ENCODE measurements around the gene SHROOM4. TPM values are rescaled to one million over a fixed set of nuclear protein-coding genes. Genes with fewer than 3 reads are reported as not detected.

Gene SHROOM4
- total RNA-seq, 1 experiment from 2014 or later = 2.1 TPM

- WGBS (ENCODE audit: extremely low coverage, insufficient read length, low lambda C conversion rate) = no CpG with 5 or more reads among the region's 1 CpG
- Histone ChIP-seq H3K79me2 (ENCODE audit: insufficient read depth, low read length) (no peaks in the 10 kb centered on the region), H2AK5ac (ENCODE audit: insufficient read length, low read length) (no peak overlapping the region), H4K20me1 (ENCODE audit: control insufficient read depth, insufficient read depth, insufficient read length) (no peaks in the 10 kb centered on the region), H2BK5ac (ENCODE audit: insufficient read length, low read length) (no peak overlapping the region), H3K79me1 (ENCODE audit: insufficient read depth, low read depth, low read length, poor library complexity, severe bottlenecking) (no peaks in the 10 kb centered on the region), H2BK12ac (ENCODE audit: insufficient read length, low read depth, low read length) (no peak overlapping the region), H2BK15ac (ENCODE audit: low read depth, low read length) (no peak overlapping the region), H3K4me2 (ENCODE audit: insufficient read depth, insufficient read length, low read length) (no peak overlapping the region), H3K56ac (ENCODE audit: insufficient read length, low read depth, low read length) (no peak overlapping the region), H3K23ac (ENCODE audit: insufficient read length, low read depth, low read length) (no peak overlapping the region), H3K9me3 (ENCODE audit: control insufficient read depth, low read depth, low read length) (no peaks in the 10 kb centered on the region), H4K91ac (ENCODE audit: insufficient read length, low read depth, low read length) (no peak overlapping the region), H3K27ac (ENCODE audit: insufficient read length, low read depth, low read length) (no peak overlapping the region), H3K27me3 (ENCODE audit: insufficient read depth, low read length) (no peaks in the 10 kb centered on the region), H2BK120ac (ENCODE audit: low read depth, low read length, poor library complexity, severe bottlenecking) (no peak overlapping the region), H2BK20ac (ENCODE audit: low read depth, low read length, poor library complexity, severe bottlenecking) (no peak overlapping the region), H3K9ac (ENCODE audit: extremely low read depth, insufficient read length, low read length) (no peak overlapping the region), H3K23me2 (ENCODE audit: insufficient read length, low read depth, low read length, poor library complexity, severe bottlenecking) (no peaks in the 10 kb centered on the region), H3K4me1 (ENCODE audit: insufficient read depth, low read length) (peaks cover 19% of the 10 kb centered on the region; the same call in 1 of the 2 replicates), H3K18ac (ENCODE audit: insufficient read length, low read depth, low read length) (no peak overlapping the region), H3K14ac (ENCODE audit: insufficient read depth, low read length) (no peak overlapping the region), H3T11ph (ENCODE audit: low read length) (no peak overlapping the region), H4K8ac (replicated peaks; ENCODE audit: insufficient read length, low read depth, low read length) (no peak overlapping the region), H2AFZ (ENCODE audit: low read length) (no peak overlapping the region), H4K5ac (ENCODE audit: insufficient read length, low read depth, low read length) (no peak overlapping the region), H3K4ac (ENCODE audit: low read depth, low read length) (no peak overlapping the region)
- Mint-ChIP-seq H3K9me3 (peaks cover 57 to 68% of the 10 kb centered on the region in 2 experiments), H3K4me3 (no peak overlapping the region), H3K27ac (no peak overlapping the region), H3K4me1 (peaks cover 52 to 60% of the 10 kb centered on the region in 2 experiments), H3K36me3 (ENCODE audit: insufficient read depth in 1 of 3, low read depth in 3 of 3) (peaks cover 7 to 14% (median 12%) of the 10 kb centered on the region in 3 experiments), H3K27me3 (ENCODE audit: low read depth) (no peaks in the 10 kb centered on the region)
- no peak for TF ChIP-seq CTCF (conservative IDR thresholded peaks at IDR 0.05)
- DNase-seq = no peak
These were observed 91.0 kb downstream of the SHROOM4 start for GRCh38 chrX:50723006-50723405.
